ENCODE results near the gene FAM171A1. TPM values are rescaled to one million over a fixed set of nuclear protein-coding genes. Genes with fewer than 3 reads are reported as not detected.

FAM171A1 gene
- total RNA-seq, 2 experiments from 2014 or later = 3.3 to 4.0 TPM

GRCh38 chr10:15197911-15198310 lies 173.2 kb downstream of the FAM171A1 start:
- intact Hi-C loops (cut with micrococcal nuclease) = loop anchor here (1.0 kb wide), 1 partner anchor 11 kb away; no protein-coding TSS in a partner anchor
- H3K4me1 Mint-ChIP-seq (ENCODE audit: low read depth) = peaks cover 43% of the 10 kb centered on the region

GRCh38 chr10:15197276-15197675 lies 173.8 kb downstream of the FAM171A1 start:
- DNase-seq = no peak
- ChIA-PET POLR2A (no interaction called here), CTCF (no interaction called here)
- Mint-ChIP-seq H3K27ac (peak overlapping the region; percentile 69), H3K36me3 (no peaks in the 10 kb centered on the region), H3K4me3 (peak overlapping the region; percentile 15), H3K4me1 (ENCODE audit: low read depth) (peaks cover 37% of the 10 kb centered on the region), H3K27me3 (no peaks in the 10 kb centered on the region), H3K9me3 (no peaks in the 10 kb centered on the region)
- intact Hi-C loops (cut with micrococcal nuclease) = loop anchor here (1.0 kb wide), 1 partner anchor 12 kb away; no protein-coding TSS in a partner anchor

More at GRCh38 chr10:15197911-15198310, 173.2 kb downstream of the FAM171A1 start:
- ChIA-PET POLR2A (no interaction called here), CTCF (no interaction called here)
- Mint-ChIP-seq H3K27me3 (no peaks in the 10 kb centered on the region), H3K36me3 (no peaks in the 10 kb centered on the region), H3K27ac (no peak overlapping the region), H3K4me3 (no peak overlapping the region), H3K9me3 (no peaks in the 10 kb centered on the region)
- no peak for DNase-seq

- Mint-ChIP-seq H3K4me1 (ENCODE audit: low read depth) (peaks cover 35% of the 10 kb centered on the region), H3K9me3 (no peaks in the 10 kb centered on the region), H3K27me3 (no peaks in the 10 kb centered on the region), H3K36me3 (no peaks in the 10 kb centered on the region), H3K4me3 (peak overlapping the region; percentile 48), H3K27ac (peak overlapping the region; percentile 57)
- CTCF ChIA-PET = interaction anchor here (0.7 kb wide), 1 partner anchor 176 kb away, joined by 3 read pairs; no protein-coding TSS in a partner anchor
- POLR2A ChIA-PET = no interaction called here
- intact Hi-C loops (cut with micrococcal nuclease) = no loop called here
- peak; percentile 34 for DNase-seq
These were observed 174.9 kb downstream of the FAM171A1 start for GRCh38 chr10:15196021-15196834.

GRCh38 chr10:15189133-15189885 lies 181.8 kb downstream of the FAM171A1 start:
- no peak overlapping the region for H3K4me3 Mint-ChIP-seq
- H3K4me1 Mint-ChIP-seq (ENCODE audit: low read depth) = peaks cover 33% of the 10 kb centered on the region
- no peaks in the 10 kb centered on the region for H3K27me3 Mint-ChIP-seq
- POLR2A ChIA-PET = no interaction called here
- no peak overlapping the region for H3K27ac Mint-ChIP-seq
- H3K36me3 Mint-ChIP-seq = no peaks in the 10 kb centered on the region
- no peak for DNase-seq
- intact Hi-C loops (cut with micrococcal nuclease) = loop anchor here (2.0 kb wide), 1 partner anchor 19 kb away; no protein-coding TSS in a partner anchor
- CTCF ChIA-PET = interaction anchor here (1.0 kb wide), 1 partner anchor 27 kb away, joined by 3 read pairs; no protein-coding TSS in a partner anchor
- no peaks in the 10 kb centered on the region for H3K9me3 Mint-ChIP-seq

GRCh38 chr10:15188603-15189002 lies 182.5 kb downstream of the FAM171A1 start:
- intact Hi-C loops (cut with micrococcal nuclease) = loop anchor here (2.0 kb wide), 1 partner anchor 20 kb away; no protein-coding TSS in a partner anchor
- Mint-ChIP-seq H3K36me3 (no peaks in the 10 kb centered on the region), H3K9me3 (no peaks in the 10 kb centered on the region), H3K4me3 (no peak overlapping the region), H3K4me1 (ENCODE audit: low read depth) (peaks cover 37% of the 10 kb centered on the region), H3K27ac (peak overlapping the region; percentile 25), H3K27me3 (no peaks in the 10 kb centered on the region)
- DNase-seq = peak; percentile 62
- ChIA-PET POLR2A (no interaction called here), CTCF (interaction anchor here (1.0 kb wide), 1 partner anchor 26 kb away, joined by 3 read pairs; no protein-coding TSS in a partner anchor)

- POLR2A ChIA-PET = no interaction called here
- H3K4me1 Mint-ChIP-seq (ENCODE audit: low read depth) = peaks cover 33% of the 10 kb centered on the region
- no peaks in the 10 kb centered on the region for H3K27me3 Mint-ChIP-seq
- no peak overlapping the region for H3K4me3 Mint-ChIP-seq
- no peak overlapping the region for H3K27ac Mint-ChIP-seq
- DNase-seq = no peak
- no peaks in the 10 kb centered on the region for H3K9me3 Mint-ChIP-seq
- no peaks in the 10 kb centered on the region for H3K36me3 Mint-ChIP-seq
- intact Hi-C loops (cut with micrococcal nuclease) = no loop called here
- CTCF ChIA-PET = no interaction called here
These were observed 187.2 kb downstream of the FAM171A1 start for GRCh38 chr10:15183689-15184481.

GRCh38 chr10:15182540-15183207 lies 188.4 kb downstream of the FAM171A1 start:
- Mint-ChIP-seq H3K4me1 (ENCODE audit: low read depth) (peaks cover 27% of the 10 kb centered on the region), H3K27me3 (no peaks in the 10 kb centered on the region), H3K36me3 (no peaks in the 10 kb centered on the region), H3K4me3 (no peak overlapping the region), H3K9me3 (no peaks in the 10 kb centered on the region), H3K27ac (no peak overlapping the region)
- CTCF ChIA-PET = no interaction called here
- intact Hi-C loops (cut with micrococcal nuclease) = no loop called here
- DNase-seq = no peak
- POLR2A ChIA-PET = interaction anchor here (1.1 kb wide), 1 partner anchor 29 kb away, joined by 4 read pairs; no protein-coding TSS in a partner anchor

GRCh38 chr10:15181576-15182156 lies 189.4 kb downstream of the FAM171A1 start:
- H3K9me3 Mint-ChIP-seq = no peaks in the 10 kb centered on the region
- CTCF ChIA-PET = interaction anchor here (1.3 kb wide), 1 partner anchor 68 kb away, joined by 3 read pairs; no protein-coding TSS in a partner anchor
- intact Hi-C loops (cut with micrococcal nuclease) = no loop called here
- H3K4me1 Mint-ChIP-seq (ENCODE audit: low read depth) = peaks cover 24% of the 10 kb centered on the region
- DNase-seq = no peak
- H3K27ac Mint-ChIP-seq = no peak overlapping the region
- H3K27me3 Mint-ChIP-seq = no peaks in the 10 kb centered on the region
- H3K36me3 Mint-ChIP-seq = no peaks in the 10 kb centered on the region
- H3K4me3 Mint-ChIP-seq = no peak overlapping the region
- POLR2A ChIA-PET = interaction anchor here (1.1 kb wide), 1 partner anchor 30 kb away, joined by 4 read pairs; no protein-coding TSS in a partner anchor

- ChIA-PET CTCF (interaction anchor here (0.5 to 1.3 kb wide), 2 partner anchors 67 to 117 kb away, joined by 3 read pairs; no protein-coding TSS in a partner anchor), POLR2A (no interaction called here)
- Mint-ChIP-seq H3K9me3 (no peaks in the 10 kb centered on the region), H3K4me3 (no peak overlapping the region), H3K27ac (no peak overlapping the region), H3K4me1 (ENCODE audit: low read depth) (peaks cover 15% of the 10 kb centered on the region), H3K36me3 (no peaks in the 10 kb centered on the region), H3K27me3 (no peaks in the 10 kb centered on the region)
- DNase-seq = no peak
- intact Hi-C loops (cut with micrococcal nuclease) = no loop called here
These were observed 190.4 kb downstream of the FAM171A1 start for GRCh38 chr10:15180736-15181135.

GRCh38 chr10:15176269-15176668 lies 194.8 kb downstream of the FAM171A1 start:
- ChIA-PET CTCF (no interaction called here), POLR2A (no interaction called here)
- Mint-ChIP-seq H3K9me3 (no peaks in the 10 kb centered on the region), H3K27ac (no peak overlapping the region), H3K27me3 (no peaks in the 10 kb centered on the region), H3K4me3 (no peak overlapping the region), H3K36me3 (no peaks in the 10 kb centered on the region), H3K4me1 (ENCODE audit: low read depth) (peaks cover 5% of the 10 kb centered on the region)
- intact Hi-C loops (cut with micrococcal nuclease) = no loop called here
- no peak for DNase-seq

- Mint-ChIP-seq H3K36me3 (no peaks in the 10 kb centered on the region), H3K4me3 (no peak overlapping the region), H3K27ac (no peak overlapping the region), H3K27me3 (no peaks in the 10 kb centered on the region), H3K4me1 (ENCODE audit: low read depth) (peaks cover 12% of the 10 kb centered on the region), H3K9me3 (no peaks in the 10 kb centered on the region)
- ChIA-PET POLR2A (no interaction called here), CTCF (no interaction called here)
- no peak for DNase-seq
- intact Hi-C loops (cut with micrococcal nuclease) = no loop called here
These were observed 195.5 kb downstream of the FAM171A1 start for GRCh38 chr10:15175587-15175986.
